GM19463 (cell line): ENCODE data around the gene CREBBP.

Experiments used
- ATAC-seq: cut with Tn5 transposase; IDR thresholded peaks from one replicate; pipeline ENCODE4 v1.9.1; 2021; ENCODE audit warnings: mild to moderate bottlenecking, moderate library complexity; ENCODE audit not compliant: unreplicated experiment

The CREBBP gene

DNA sequence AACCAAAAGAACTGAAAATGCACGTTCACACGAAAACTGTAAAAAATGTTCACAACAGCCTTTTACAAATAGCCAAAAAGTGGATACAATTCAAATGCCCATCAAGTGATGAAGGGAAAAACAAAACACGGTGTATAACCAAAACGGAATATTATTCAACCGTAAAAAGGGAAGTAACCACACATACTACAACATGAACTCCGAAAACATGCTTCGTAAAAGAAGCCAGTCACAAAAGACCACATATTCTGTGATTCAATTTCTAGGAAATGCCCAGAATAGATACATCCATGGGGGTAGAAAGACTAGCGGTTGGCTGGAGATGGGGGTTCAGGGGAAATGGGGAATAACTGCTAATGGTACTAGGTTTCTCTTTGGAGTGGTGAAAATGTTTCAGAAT, 81.7 kb downstream of the CREBBP start:
- no peak for ATAC-seq

DNA sequence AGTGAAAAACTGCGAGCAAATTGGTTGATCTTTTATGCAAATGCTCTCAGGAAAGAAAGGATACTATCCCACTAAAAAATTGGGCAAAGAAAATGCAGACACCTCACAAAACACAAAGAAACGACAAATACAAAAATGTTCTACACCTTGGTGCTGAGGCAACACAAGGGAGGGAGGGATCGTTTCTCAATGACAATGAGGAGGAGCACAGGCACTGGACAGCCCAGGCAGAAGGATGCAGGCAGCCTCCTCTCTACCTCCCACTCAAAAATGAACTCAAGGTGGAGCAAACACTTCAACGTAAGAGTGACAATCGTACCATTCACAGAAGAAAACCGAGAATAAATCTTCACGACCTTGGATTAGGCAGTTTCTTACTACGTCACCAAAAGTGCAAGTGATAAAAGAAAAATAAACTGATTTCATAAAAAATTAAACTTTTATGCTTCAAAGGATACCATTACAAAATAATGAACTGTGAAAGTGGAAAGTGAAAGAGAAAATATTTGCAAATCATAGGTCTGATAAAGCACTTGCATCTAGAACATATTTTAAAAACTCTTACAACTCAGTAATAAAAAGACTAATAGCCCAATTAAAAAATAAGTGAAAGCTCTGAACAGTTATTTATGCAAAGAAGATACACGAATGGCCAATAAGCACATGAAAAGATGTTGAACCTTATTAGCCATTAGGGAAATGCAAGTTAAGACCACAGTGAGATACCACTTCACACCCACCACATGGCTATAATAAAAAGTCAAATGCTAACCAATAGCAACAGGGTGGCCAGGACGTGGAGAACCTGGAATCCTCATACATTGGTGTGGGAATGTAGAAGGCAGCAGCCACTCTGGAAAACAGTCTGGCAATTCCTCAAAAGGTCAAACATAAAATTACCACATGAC, 82.4 kb downstream of the CREBBP start:
- no peak for ATAC-seq

DNA sequence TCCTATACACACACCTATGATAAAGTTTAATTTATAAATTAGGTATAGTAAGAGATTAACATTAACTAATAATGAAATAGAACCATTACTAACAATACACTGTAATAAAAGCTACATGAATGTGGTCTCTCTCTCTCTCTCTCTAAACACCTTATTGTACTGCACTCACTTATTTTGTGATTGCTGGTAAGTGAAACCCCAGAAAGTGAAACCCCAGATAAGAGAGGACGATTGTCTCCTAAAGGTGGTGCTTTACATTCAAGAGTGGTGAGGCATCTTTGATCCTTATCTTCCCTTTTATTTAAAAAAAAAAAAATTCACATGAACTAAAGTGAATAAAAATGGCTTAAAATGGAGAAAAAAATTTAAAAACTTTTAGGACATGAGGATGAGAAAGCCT, 83.0 kb downstream of the CREBBP start:
- ATAC-seq = no peak

GRCh38 chr16:3793161-3793576, 87.3 kb downstream of the CREBBP start:
- ATAC-seq = no peak

DNA sequence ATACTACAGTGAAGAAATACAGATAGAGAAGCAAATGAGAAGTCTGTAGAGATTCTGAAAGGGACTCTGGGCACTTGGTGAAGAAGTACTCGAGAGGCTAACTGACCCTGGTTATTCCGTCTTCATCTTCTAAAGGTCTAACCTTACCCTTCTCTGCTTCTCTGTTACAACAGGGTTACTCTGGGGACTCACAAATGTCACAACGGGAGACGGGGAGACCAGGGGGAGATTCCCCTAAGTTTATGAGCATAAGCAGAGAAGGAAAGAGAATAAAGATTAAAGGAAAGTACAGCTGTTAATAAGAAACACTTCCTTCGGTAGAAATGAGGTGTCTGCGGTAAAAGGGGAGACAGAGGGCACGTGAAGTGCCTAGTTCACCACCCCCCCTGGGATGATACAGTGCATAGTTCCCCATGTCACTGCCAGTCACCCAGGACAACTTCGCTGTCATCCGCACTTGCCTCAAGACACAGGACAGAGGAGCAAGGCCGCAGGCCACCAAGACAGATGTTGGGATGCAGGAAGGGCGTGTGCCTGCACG, 88.0 kb downstream of the CREBBP start:
- no peak for ATAC-seq

DNA sequence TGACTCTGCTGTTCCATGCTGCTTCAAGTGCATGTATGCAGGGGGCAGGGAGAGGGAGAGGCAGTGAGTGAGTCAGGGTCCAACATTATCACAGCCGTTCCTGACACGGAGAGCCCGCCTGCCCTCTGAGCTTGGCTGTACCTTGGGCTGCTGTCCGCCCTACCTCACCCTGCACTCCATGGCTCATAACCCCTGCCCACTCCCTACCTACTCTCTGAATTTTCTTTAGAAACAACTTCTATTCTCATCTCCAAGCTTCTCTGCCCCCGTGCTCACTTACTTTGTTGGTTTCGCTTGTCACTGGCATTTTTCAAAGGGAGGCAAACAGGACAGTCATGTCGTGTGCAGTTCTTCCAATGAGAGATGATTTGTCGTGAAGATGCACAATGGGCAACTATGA, 88.8 kb downstream of the CREBBP start:
- no peak for ATAC-seq

- ATAC-seq = no peak
Measured at GRCh38 chr16:3789375-3790099, 91.0 kb downstream of the CREBBP start.

DNA sequence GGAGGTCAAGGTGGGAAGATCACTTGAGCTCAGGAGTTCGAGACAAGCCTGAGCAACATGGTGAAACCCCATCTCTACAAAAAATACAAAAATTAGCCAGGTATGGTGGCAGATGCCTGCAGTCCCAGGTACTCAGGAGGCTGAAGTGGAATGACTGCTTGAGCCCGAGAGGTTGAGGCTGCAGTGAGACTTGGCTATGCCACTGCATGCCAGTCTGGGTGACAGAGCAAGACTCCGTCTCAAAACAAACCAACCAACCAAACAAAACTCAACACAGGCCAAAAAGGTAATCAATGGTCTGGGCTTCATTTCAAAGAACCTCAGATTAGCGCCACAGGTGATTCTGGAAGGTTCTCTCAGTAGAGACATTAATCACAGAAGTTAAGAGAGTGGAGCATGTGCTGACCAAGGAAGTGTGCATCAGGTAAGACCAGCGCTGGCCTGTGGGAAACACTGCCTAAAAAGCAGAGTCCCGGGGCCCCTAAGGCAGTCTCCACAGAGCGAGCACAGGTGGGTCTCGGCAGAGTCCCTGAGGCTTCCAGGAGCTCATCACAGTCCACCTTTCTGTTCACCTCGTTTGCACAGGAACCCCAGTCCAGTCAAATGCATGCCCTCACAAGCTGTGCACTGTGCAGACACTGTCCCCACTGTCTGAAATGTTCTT, 91.7 kb downstream of the CREBBP start:
- ATAC-seq = no peak

DNA sequence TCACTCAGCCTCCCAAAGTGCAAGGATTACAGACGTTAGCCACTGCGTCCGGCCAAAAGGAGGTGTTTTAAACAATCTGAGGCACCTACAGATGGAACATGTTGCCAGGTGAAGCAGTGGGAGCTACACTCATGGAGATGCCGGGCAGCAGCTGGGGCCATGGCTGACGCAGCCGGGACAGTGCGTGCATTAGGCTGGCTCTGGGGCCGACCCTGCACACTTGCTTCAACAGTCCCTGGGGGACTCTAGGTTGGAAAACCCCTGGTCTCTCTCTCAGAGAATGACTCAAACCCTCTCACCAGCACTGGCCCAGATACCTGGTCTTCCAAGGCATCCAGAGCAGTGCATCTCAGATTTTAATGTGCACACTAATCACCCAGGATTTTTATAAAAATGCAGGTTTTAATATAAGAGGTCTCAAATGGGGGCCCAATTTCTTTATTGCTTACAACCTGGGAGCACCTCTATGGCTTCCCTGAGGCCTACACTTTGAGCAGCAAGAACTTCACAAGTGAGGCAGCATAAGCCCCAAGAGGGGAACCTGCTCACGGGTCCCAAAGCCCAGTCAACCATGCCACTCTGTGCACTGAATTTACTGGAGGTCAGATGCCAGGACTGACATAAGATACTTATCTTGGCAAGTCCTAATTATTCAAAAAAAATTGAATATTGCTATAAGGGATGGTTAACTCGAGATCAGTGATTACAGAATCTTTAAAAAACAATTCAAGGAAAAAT, 92.4 kb downstream of the CREBBP start:
- ATAC-seq = peak; percentile 91

GRCh38 chr16:3785413-3785812, 95.1 kb downstream of the CREBBP start:
- ATAC-seq = no peak

DNA sequence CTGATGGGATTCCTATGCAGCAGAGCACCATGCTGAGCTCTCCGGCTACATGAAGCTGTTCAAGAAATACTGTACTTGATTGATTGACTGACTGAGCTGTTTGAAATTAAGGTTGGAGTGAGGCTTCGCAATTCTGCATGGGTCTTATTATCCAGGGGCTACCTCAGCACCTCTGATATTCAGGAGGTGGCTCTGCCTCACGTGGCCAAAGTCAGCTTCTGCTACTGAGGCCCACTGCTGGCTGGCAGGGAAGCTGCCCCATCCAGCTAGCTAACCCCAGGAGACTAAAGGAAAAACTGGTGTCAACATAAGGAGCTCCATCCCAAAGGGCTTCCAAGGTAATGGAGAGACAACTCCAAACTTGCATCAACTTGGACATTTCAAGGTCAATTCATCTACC, 97.0 kb downstream of the CREBBP start:
- ATAC-seq = no peak

- ATAC-seq = no peak
Measured at GRCh38 chr16:3782566-3782965, 97.9 kb downstream of the CREBBP start.

- ATAC-seq = no peak
Measured at GRCh38 chr16:3781421-3781820, 99.1 kb downstream of the CREBBP start.

DNA sequence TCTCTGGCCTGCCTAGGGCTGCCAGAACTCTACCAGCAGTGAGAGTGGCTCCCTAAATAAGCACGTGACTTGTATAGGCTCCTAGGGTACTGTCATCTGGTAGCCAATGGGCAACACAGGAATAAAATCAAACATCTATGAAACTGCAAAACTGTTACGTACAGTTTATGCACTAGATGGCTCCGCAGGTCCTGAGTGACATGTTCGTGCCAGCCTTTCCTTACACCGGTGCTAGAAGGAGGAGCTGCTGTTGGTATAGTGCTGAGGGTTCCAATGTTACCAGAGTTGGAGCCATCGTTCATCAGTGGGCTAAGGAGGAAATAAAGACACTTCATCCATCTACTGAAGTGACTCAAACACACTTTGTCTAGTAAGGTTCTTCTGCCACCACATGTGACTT, 99.9 kb downstream of the CREBBP start:
- no peak for ATAC-seq

DNA sequence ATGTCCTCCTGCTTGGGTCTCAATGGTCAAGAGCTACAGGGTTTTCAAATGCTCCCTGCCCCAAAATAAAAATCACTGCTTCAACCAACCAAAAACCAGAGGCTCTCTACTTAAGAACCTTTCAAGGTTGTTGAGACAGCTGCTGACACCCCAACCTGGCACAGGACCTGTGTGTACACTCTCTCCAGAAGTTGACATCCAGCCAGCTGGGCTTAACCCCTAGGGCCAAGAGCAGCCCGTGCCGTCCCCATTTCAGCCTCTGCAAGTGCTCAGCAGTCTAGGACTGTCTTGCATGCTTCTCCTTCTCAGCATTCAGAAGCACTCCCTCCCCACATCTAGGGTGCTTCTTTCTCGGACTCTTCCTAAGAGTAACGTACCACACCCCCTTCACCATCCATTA, 104.2 kb downstream of the CREBBP start:
- ATAC-seq = no peak

GRCh38 chr16:3774819-3775218, 105.7 kb downstream of the CREBBP start:
- no peak for ATAC-seq

DNA sequence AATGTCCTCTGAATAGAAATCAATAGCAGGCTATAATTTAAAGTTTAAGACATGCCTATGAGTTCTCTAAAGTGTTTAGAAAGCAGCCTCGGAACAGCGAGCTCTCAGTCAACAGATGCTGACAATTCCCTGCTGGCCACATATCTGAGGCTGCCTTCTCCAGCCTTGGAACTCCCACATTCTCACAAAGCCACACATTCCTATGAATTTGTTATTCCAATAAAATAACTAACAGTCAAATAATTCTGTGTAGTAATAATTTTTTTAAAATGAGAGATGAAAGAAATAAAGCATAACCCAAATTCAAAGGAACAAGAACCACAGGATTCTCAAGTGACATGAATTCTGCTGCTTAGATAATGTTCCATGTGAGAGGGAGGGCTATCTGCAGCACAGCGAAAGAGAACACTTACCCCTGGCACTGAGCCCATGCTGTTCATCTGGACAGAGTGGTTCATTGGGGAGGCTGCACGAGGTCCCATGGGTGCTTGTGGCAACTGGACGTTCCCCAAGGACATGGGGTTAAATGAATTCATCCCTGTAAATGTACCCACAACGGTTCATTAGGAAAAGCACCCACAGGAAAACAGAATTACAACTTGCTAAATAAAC, 106.3 kb downstream of the CREBBP start:
- ATAC-seq = no peak

DNA sequence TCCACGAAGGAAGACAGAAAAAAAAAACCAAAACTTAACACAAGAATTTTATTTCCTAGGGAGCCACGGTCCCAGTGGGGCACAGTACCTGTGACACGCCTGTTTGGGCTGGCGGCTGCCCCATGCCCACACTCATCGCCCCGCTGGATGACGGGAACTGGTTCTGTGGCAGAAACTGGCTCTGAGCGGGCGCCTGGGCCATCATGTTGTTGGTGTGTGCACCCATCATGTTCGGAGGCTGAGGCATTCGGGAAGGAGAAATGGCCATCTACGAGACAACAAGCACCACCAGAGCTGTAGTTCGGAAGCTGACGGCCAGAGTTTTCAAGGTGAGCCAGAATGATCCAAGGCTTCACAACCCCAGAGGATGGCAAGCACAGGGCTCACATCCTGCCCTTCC, 106.8 kb downstream of the CREBBP start:
- no peak for ATAC-seq

DNA sequence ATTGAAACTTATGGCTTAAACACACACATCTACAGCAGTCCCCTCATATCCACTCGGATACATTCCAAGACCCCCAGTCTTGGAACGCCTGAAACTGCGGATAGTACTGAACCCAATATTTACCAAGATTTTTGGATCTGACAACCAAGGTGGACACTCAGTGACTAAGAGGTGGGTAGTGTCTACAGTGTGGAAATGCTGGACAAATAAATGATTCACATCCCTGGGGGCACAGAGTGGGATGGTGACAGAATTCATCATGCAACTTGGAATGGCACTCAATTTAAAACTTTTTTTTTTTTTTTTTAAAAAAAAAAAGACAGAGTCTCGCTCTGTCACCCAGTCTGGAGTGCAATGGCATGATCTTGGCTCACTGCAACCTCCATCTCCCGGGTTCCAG, 109.0 kb downstream of the CREBBP start:
- no peak for ATAC-seq

DNA sequence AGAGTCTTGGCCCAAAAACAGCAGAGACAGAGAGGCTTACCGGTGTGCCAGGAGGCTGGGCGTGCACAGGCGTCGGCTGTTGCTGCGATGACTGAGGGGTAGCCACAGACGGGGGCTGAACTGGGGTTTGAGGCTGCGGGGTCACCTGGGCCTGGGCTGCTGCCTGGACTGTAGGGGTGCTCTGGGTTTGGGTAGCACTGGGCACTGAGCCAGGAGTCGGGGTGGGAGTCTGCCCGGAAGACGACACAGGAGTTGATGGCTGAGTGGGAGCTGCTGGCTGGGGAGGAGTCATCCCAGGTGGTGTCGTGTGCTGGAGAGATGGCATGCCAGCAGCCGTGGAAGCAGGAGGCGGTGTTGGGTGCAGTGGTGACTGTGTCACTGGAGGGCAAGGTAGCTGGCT, 110.0 kb downstream of the CREBBP start:
- ATAC-seq = no peak
